Stimulated activated CD4-positive, alpha-beta T cell treated with anti-CD3 and anti-CD28 coated beads, Interleukin-1b, Interleukin-23, amount 100 ng/mL, for 24 hours (primary cell): ENCODE data around the gene KCNK3.
"Not testable (repeated sequence)": the region's sequence is repeated elsewhere in the genome, so short reads cannot be mapped to it uniquely, and the experiment has no call there.

ENCODE experiments used
- DNase-seq, 4 experiments: peaks; one replicate each; pipeline ENCODE4 v3.0.0-alpha.2; 2020; ENCODE audit warnings: low read depth in 4 of 4, low spot score in 1 of 4

KCNK3 gene

GRCh38 chr2:26665296-26665695 lies 27.2 kb upstream of the KCNK3 start:
- DNase-seq, result not testable (repeated sequence)

- DNase-seq, result no peak
Measured at GRCh38 chr2:26666671-26667070, 25.9 kb upstream of the KCNK3 start.

- no peak for DNase-seq
Measured at GRCh38 chr2:26668041-26668440, 24.5 kb upstream of the KCNK3 start.

GRCh38 chr2:26668856-26669750 lies 23.4 kb upstream of the KCNK3 start:
- DNase-seq, result no peak

- DNase-seq, result no peak
Measured at GRCh38 chr2:26670171-26670570, 22.4 kb upstream of the KCNK3 start.

- DNase-seq, result no peak
Measured at GRCh38 chr2:26670931-26671460, 21.5 kb upstream of the KCNK3 start.

- no peak for DNase-seq
Measured at GRCh38 chr2:26671691-26672090, 20.8 kb upstream of the KCNK3 start.

- DNase-seq, result no peak
Measured at GRCh38 chr2:26672112-26672817, 20.3 kb upstream of the KCNK3 start.

GRCh38 chr2:26672818-26673393 lies 19.6 kb upstream of the KCNK3 start:
- DNase-seq, result no peak

- no peak for DNase-seq
Measured at GRCh38 chr2:26674002-26674751, 18.3 kb upstream of the KCNK3 start.

GRCh38 chr2:26674771-26675170 lies 17.8 kb upstream of the KCNK3 start:
- no peak for DNase-seq

- DNase-seq, result no peak
Measured at GRCh38 chr2:26675651-26676255, 16.8 kb upstream of the KCNK3 start.

- no peak for DNase-seq
Measured at GRCh38 chr2:26678035-26678434, 14.5 kb upstream of the KCNK3 start.

- DNase-seq, result no peak
Measured at GRCh38 chr2:26679867-26680266, 12.7 kb upstream of the KCNK3 start.

GRCh38 chr2:26681656-26682055 lies 10.9 kb upstream of the KCNK3 start:
- DNase-seq, result no peak

GRCh38 chr2:26682155-26682554 lies 10.4 kb upstream of the KCNK3 start:
- no peak for DNase-seq

GRCh38 chr2:26683583-26683982 lies 8.9 kb upstream of the KCNK3 start:
- DNase-seq, result no peak

- DNase-seq, result no peak
Measured at GRCh38 chr2:26685341-26685740, 7.2 kb upstream of the KCNK3 start.

GRCh38 chr2:26685989-26686839 lies 6.3 kb upstream of the KCNK3 start:
- DNase-seq, result no peak

- DNase-seq, result no peak
Measured at GRCh38 chr2:26687328-26687727, 5.2 kb upstream of the KCNK3 start.
